GM15510 (cell line): ENCODE measurements around the gene RNASEH2A.

ENCODE experiments used
- POLR2A ChIP-seq: IDR thresholded peaks from 3 replicates; pipeline ENCODE4 v1.6.1; 2011; ENCODE audit warnings: borderline replicate concordance; ENCODE audit not compliant: insufficient read length; ENCODE audit errors: extremely low read depth

The RNASEH2A gene

GRCh38 chr19:12833418-12833737 lies 27.0 kb downstream of the RNASEH2A start:
- no peak for TF ChIP-seq POLR2A

DNA sequence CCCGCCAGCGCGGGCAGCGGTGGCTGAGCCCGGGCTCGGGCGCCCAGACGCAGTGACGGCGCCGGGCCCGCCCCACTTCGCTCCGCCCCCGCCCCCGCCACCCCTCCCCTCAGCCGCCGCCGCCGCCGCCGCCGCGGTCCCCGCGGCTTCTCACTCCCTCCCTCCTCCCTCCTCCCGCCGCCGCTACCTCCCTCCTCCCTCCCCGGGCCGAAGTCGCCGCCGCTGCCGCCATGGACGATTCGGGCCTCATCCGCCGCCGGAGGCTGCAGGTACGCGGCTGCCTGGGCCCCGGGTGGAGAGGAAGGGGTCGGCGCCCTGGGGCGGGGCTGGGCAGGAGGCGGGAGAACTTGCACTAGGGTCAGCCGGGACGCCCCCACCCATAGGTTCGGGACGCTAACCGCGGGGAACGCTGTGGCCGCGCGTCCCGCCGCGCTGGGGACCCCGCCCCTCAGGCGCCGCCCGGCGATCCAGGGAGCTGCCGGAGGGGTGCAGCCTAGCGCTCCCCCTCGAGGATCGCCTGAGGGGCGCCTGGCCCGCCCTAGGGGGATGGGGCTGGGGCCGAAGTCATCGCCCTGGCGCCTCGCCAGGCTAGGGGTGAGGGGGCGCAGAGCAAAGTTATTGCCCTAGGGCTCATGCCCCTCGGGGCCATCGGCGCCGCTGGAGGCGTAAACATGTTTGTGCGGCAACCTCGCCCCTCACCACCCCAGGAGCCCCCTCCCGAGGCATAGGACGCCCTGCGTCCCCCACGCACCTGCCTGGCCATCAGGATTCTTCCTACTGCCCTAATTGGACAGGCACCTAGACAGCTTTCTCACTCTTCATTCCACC lies 27.6 kb downstream of the RNASEH2A start:
- TF ChIP-seq POLR2A: no peak

- TF ChIP-seq POLR2A: no peak
These were observed 28.2 kb downstream of the RNASEH2A start, which contains the start of gene RTBDN for GRCh38 chr19:12834566-12834943. RTBDN (minus strand) TSS chr19:12834579; CDS start chr19:12829979, 4,600 bp downstream.

- TF ChIP-seq POLR2A: no peak
These were observed 28.8 kb downstream of the RNASEH2A start for GRCh38 chr19:12834976-12835757.

DNA sequence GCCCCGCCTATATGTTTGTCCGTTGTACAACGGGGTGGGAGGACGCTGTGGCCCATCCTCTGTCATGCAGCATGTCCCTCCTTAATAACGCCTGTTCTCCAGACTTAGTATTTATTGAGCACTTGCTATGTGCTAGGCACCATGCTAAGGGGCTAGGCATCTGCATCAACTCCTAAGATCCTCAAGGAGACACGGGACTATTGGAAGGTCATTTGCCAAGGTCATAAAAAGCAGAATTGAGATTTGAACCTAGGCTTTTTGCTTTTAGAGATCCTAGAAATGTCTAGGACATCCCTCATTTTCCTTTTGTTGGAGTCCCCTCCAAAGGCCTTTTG lies 30.1 kb downstream of the RNASEH2A start:
- no peak for TF ChIP-seq POLR2A

DNA sequence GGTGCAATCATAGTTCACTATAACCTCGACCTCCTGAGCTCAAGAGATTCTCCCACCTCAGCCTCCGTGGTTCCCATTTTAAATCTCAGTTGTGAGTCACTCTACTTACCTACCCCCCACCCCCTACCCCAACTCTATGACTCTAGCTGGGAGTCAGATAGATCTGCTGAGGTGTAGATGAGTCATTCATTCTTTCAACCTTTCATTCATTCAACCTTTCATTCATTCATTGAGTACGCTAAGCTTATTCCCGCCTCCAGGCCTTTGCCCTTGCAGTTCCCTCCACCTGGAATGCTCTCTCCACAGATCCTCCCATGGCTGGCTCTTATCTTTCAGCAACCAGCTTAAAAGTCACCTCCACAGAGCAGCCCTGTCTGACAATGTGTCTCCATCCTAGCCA lies 30.8 kb downstream of the RNASEH2A start:
- TF ChIP-seq POLR2A: no peak

DNA sequence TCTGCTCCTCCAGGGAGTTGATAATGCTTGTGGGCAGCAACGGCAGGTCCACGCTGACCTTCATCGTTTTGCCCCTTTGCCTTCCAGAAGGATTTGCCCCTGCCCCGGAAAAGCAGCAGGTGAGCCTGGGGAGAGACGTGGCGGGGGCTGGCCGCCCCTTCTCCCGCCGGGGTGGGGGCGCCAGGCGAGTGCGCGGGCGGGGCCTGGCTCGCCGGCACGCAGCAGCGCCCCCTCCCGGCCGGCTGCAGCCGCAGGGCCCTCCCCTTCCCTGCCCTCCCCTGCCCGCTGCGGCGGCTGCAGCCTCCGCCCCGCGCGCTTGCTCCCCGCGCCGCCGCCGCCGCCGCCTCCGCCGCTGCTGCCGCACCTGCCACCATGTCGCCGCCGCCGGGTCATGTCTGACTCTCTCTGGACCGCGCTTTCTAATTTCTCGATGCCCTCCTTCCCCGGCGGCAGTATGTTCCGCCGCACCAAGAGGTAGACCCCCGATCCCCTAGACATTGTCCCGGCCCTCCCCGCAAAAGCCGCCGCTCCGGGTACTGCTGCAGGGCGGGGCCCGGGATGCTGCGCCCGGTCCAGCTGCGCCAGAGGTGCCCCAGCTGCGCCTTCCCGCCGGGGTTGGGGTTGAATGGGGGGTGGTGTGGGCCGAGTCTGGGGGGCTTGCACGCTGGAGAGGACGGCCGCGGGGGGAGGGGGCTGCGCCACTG lies 31.9 kb downstream of the RNASEH2A start, which contains the start of gene MAST1:
Gene MAST1, plus strand, starts transcription at position 334 of the 704 bp plus-strand sequence. Its CDS starts 58 bp downstream, at position 392.
- TF ChIP-seq POLR2A: no peak

- no peak for TF ChIP-seq POLR2A
These were observed 32.7 kb downstream of the RNASEH2A start for GRCh38 chr19:12838886-12839756.

DNA sequence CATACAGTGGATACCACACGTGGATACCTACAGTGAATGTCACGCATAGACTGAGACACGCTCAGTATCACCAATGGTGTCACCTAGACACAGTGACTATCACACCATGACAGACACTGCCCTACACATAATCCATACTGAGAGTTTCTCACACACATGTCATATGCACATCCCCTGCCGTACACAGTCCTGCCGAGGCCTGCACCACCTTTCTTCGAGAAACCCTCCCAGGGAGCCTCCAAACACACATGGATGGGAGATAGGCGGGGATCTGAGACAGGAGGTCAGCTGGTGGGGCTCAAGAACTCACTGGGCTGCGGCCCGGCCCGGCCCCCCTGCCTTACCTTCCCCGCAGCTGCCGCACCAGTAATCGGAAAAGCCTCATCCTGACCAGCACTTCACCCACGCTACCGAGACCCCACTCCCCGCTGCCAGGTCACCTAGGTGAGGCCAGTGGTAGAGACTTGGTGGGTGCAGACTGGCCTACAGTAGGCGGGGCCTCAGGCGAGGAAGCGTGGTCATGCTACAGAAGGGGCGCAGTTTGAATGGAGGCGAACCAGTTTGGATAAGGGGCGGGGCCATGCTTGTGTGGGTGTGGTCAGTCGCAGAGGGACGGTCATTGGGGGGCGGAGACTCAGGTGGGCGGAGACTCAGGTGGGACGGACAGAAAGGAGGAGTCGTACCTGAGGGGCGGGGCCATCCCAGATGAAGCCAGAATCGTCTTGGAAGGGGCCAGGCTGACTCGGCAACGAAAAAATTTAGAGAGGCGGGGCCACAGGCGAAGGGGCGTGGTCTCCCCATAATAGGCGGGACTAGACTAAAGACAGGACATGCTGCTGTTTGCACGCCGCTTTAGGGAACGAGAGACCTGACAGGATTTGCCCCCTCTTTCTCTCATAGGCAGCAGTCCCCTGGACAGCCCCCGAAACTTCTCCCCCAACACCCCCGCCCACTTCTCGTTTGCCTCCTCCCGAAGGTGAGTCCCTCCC lies 34.0 kb downstream of the RNASEH2A start:
- TF ChIP-seq POLR2A: no peak

GRCh38 chr19:12841094-12841493 lies 34.7 kb downstream of the RNASEH2A start:
- no peak for TF ChIP-seq POLR2A

- TF ChIP-seq POLR2A: no peak
These were observed 36.1 kb downstream of the RNASEH2A start for GRCh38 chr19:12842511-12842910.

DNA sequence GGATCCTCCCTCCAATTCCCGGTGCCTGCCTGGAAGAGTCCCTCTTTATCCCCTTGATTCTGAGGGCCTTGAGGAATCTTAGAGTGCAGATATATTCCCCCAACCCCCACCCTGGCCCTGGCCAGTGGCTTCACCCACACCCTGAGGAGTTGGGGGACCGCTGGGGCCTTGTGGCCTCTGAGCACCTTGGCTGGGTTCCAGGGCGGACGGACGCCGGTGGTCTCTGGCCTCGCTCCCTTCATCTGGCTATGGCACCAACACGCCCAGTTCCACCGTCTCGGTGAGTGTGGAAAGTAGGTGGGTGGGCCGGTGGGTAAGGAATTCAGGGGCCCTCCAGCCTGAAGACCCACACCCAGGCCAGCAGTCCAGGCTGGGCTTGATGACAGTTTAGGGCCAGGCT lies 36.9 kb downstream of the RNASEH2A start:
- no peak for TF ChIP-seq POLR2A
